ENCODE measurements around the gene CEACAM8.
"Not testable (repeated sequence)": the region's sequence is repeated elsewhere in the genome, so short reads cannot be mapped to it uniquely, and the experiment has no call there.

CEACAM8 gene

GRCh38 chr19:42594617-42595489 lies at the start of gene CEACAM8:
TSS of gene CEACAM8 (minus strand) at chr19:42594924. CDS start at chr19:42594828, 96 bp downstream.
- DNase-seq, result no peak
- in situ Hi-C loops (cut with HindIII; ENCODE audit: low pct_ligation_motif_present, low pct_unique_long_range_greater_than_20kb, low sequenced_read_pairs), result no loop called here

GRCh38 chr19:42639324-42640092 lies 44.8 kb upstream of the CEACAM8 start:
- DNase-seq; in situ Hi-C loops (cut with HindIII; ENCODE audit: low pct_ligation_motif_present, low pct_unique_long_range_greater_than_20kb, low sequenced_read_pairs): not testable (repeated sequence)

GRCh38 chr19:42635233-42635539 lies 40.5 kb upstream of the CEACAM8 start:
- in situ Hi-C loops (cut with HindIII; ENCODE audit: low pct_ligation_motif_present, low pct_unique_long_range_greater_than_20kb, low sequenced_read_pairs), result no loop called here
- no peak for DNase-seq

- in situ Hi-C loops (cut with HindIII; ENCODE audit: low pct_ligation_motif_present, low pct_unique_long_range_greater_than_20kb, low sequenced_read_pairs), result no loop called here
These were observed 39.9 kb upstream of the CEACAM8 start for GRCh38 chr19:42634409-42635232.

GRCh38 chr19:42629191-42629590 lies 34.5 kb upstream of the CEACAM8 start:
- in situ Hi-C loops (cut with HindIII; ENCODE audit: low pct_ligation_motif_present, low pct_unique_long_range_greater_than_20kb, low sequenced_read_pairs), result no loop called here
- DNase-seq, result no peak

More at GRCh38 chr19:42634409-42635232, 39.9 kb upstream of the CEACAM8 start:
- DNase-seq, result peak; percentile 34

- DNase-seq, result no peak
- in situ Hi-C loops (cut with HindIII; ENCODE audit: low pct_ligation_motif_present, low pct_unique_long_range_greater_than_20kb, low sequenced_read_pairs), result no loop called here
These were observed 33.9 kb upstream of the CEACAM8 start for GRCh38 chr19:42628411-42629140.

- in situ Hi-C loops (cut with HindIII; ENCODE audit: low pct_ligation_motif_present, low pct_unique_long_range_greater_than_20kb, low sequenced_read_pairs), result no loop called here
- no peak for DNase-seq
These were observed 33.2 kb upstream of the CEACAM8 start for GRCh38 chr19:42627916-42628315.

- DNase-seq, result no peak
- in situ Hi-C loops (cut with HindIII; ENCODE audit: low pct_ligation_motif_present, low pct_unique_long_range_greater_than_20kb, low sequenced_read_pairs), result no loop called here
These were observed 31.5 kb upstream of the CEACAM8 start for GRCh38 chr19:42626181-42626580.

GRCh38 chr19:42619271-42619670 lies 24.5 kb upstream of the CEACAM8 start:
- no peak for DNase-seq
- in situ Hi-C loops (cut with HindIII; ENCODE audit: low pct_ligation_motif_present, low pct_unique_long_range_greater_than_20kb, low sequenced_read_pairs), result no loop called here

- DNase-seq, result no peak
- in situ Hi-C loops (cut with HindIII; ENCODE audit: low pct_ligation_motif_present, low pct_unique_long_range_greater_than_20kb, low sequenced_read_pairs), result no loop called here
These were observed 18.9 kb upstream of the CEACAM8 start for GRCh38 chr19:42613666-42614065.

GRCh38 chr19:42610401-42610915 lies 15.7 kb upstream of the CEACAM8 start:
- in situ Hi-C loops (cut with HindIII; ENCODE audit: low pct_ligation_motif_present, low pct_unique_long_range_greater_than_20kb, low sequenced_read_pairs); DNase-seq: not testable (repeated sequence)

GRCh38 chr19:42606660-42607351 lies 12.1 kb upstream of the CEACAM8 start:
- peak; percentile 61 for DNase-seq
- in situ Hi-C loops (cut with HindIII; ENCODE audit: low pct_ligation_motif_present, low pct_unique_long_range_greater_than_20kb, low sequenced_read_pairs), result no loop called here

- DNase-seq, result peak; percentile 34
- in situ Hi-C loops (cut with HindIII; ENCODE audit: low pct_ligation_motif_present, low pct_unique_long_range_greater_than_20kb, low sequenced_read_pairs), result no loop called here
These were observed 7.2 kb upstream of the CEACAM8 start for GRCh38 chr19:42601811-42602443.

GRCh38 chr19:42596391-42597072 lies 1.8 kb upstream of the CEACAM8 start:
- in situ Hi-C loops (cut with HindIII; ENCODE audit: low pct_ligation_motif_present, low pct_unique_long_range_greater_than_20kb, low sequenced_read_pairs), result no loop called here
- peak; percentile 10 for DNase-seq

GRCh38 chr19:42595550-42596172 lies 937 bp upstream of the CEACAM8 start:
- in situ Hi-C loops (cut with HindIII; ENCODE audit: low pct_ligation_motif_present, low pct_unique_long_range_greater_than_20kb, low sequenced_read_pairs), result no loop called here
- DNase-seq, result no peak

- no peak for DNase-seq
- in situ Hi-C loops (cut with HindIII; ENCODE audit: low pct_ligation_motif_present, low pct_unique_long_range_greater_than_20kb, low sequenced_read_pairs), result no loop called here
These were observed 4.9 kb downstream of the CEACAM8 start for GRCh38 chr19:42589792-42590191.
